ENCODE measurements around the gene PBX1.

Gene PBX1

DNA sequence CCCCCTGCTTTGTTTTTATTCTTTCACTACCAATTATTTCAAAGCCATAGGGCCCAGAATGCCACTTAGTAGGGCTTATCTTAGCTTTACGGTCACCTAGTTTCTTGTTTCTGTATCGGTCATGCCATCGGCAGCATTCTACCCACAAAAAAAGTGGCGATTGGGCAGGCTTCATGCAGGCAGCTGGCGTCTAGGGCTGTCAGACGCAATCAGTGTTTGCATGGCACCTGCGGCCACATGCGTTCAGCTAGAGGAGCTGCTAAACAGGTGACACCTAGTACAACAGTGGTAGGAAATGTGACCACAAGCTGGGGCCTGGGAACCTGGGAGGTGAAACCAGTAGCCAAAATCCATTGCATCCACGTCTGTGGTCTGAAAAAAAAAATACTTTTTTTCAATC lies 262.7 kb downstream of the PBX1 start:
- no peak for DNase-seq (ENCODE audit: low read depth in 2 of 2)

DNA sequence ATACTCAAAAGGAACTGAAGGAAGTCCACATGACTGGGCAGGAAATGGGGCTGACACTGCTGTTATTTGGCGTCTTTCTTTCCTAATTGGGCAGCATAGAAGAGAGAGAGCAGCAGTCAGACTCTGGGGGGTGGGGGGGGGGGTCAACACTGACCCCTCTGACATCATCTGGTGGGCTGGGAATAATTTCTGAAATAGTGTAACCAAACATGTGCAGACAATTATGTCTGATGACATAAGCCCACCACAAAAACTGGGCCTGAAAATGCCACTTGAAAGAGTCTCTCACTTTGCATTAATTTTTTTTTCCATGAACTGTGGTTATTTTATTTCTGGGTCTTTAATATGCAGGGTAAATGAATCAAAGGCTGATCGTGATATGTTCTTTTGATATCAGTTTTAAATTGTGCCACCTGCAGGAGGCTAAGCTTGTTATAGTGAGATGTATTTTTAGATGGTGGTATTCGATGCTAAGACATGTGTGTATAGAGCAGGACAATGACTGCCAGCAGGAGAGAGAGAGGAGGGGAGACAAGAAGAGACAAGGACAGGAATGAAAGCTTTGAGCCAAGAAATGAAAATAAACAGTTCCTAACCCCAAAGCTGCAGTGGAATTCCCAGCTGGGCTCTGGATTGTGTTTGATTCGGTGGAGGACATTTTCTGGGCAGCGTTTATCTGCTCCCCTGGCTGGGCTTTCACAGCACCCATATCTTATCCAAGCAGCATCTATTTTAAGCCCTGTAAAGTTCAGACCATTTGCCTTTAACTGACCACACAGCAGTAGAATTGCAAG lies 264.7 kb downstream of the PBX1 start:
- no peak for DNase-seq (ENCODE audit: low read depth in 2 of 2)

DNA sequence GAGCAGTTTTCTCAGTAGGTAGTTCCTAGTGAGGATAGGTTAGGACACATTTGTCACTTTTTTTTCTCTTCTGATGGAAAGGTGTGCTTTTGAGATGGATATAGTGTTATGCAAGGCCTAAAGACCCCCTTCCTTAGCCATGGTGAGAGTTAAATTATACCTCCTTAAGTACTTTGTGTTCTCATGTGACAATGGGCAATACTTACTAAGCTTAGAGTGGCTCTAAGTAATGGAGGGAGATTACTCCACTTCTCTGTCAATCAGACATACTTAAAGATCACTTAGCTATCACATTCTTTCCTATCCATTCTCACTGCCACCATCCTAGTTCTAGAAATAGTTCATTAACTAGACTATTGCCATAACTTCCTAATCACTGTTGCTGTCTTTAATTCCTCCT lies 265.6 kb downstream of the PBX1 start:
- no peak for DNase-seq (ENCODE audit: low read depth in 2 of 2)

GRCh38 chr1:164830628-164831027 lies 271.6 kb downstream of the PBX1 start:
- DNase-seq (ENCODE audit: low read depth in 2 of 2): no peak

DNA sequence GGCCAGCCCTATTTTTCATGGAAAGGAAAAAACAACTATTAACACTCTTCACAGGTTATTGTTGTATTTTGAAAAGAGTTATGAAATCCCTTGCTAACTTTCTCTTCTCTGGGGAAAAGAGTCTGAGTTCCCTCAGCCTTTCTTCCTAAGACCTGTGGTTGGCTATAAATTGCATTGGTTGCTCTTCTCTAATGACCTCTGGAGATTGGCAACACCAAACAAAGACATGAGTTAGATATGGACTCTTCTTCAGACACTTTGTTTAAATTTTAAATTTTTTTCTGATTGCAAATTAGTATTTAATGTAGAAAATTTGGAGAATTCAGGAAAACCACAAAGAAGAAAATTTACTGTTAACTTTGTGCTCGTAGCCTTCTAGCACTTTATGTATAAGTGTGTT lies 275.7 kb downstream of the PBX1 start:
- DNase-seq (ENCODE audit: low read depth in 2 of 2): no peak

- no peak for DNase-seq (ENCODE audit: low read depth in 2 of 2)
These were observed 277.6 kb downstream of the PBX1 start for GRCh38 chr1:164836614-164837018.

DNA sequence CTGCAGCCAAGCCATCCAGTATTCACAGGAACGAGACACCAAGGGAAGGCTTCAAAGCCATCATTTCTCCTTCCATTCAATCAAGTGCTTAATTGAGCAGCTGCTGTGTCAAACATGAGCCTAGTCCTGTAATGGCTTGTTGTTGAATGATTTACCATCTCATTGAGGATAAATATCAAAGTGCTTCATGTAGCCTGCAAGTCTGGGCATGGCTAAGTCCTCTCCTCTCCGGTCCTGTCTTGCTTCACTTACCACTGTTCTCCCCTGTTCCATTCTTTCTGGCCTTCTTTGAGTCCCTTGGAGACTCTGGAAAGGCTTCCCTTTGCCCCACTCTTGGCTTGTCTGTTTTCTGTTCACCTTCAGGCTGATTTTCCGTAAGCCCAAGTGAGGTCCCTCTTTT lies 279.8 kb downstream of the PBX1 start:
- DNase-seq (ENCODE audit: low read depth in 2 of 2): no peak

DNA sequence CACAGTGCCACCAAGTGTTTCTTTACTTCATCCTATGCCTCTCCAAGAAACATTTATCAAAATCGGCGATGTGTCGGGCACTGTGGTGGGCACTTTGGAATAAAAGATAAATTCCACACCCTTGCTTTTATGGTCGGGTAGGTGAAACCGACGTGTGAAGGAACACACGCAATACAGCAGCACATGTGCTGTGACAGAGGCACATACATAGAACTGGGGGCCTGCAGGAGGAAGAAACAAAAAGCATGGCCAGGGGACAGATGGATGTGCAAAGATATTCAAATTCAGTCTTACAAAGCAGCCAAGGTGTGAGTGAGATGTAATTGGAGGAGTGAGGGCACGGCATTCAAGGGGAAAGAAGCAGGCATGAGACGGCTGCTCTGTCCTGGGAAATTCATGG lies 282.0 kb downstream of the PBX1 start:
- no peak for DNase-seq (ENCODE audit: low read depth in 2 of 2)

DNA sequence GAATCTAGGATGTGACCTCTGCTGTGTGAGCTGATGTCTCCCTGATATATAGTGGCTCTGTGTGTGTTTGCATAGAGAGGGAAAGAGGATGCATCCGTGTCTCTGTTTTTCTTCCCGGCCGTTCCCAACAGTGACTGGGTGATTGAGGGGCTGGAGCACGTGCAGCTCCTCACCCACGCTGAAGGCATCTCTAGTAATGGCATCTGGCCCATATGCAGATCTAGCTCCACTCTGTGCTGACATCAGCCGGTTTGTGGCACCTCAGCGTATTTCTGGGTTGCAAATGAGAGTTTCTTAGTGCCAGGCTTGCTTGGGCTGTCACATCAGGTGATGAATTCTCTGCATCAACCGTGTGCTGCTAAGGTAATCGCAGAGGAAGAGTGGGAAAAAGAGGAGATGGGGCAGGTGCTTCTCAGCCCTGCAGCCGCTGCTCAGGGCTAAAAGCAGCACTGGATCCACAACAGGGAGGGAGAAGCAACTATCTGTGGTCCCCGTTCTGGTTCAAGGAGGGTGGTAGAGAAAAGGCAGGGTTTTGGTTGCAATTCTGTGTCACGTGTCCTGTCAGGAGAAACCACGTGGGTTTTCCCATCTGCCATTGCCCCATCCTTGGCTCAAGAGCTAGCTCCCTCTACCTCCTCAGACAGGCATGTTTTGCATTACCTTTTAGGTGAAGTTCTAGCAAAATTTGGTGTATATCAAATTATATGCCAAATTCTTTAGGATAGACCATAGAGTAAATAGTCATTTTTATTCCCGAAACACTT lies 282.9 kb downstream of the PBX1 start:
- DNase-seq (ENCODE audit: low read depth in 2 of 2): no peak

DNA sequence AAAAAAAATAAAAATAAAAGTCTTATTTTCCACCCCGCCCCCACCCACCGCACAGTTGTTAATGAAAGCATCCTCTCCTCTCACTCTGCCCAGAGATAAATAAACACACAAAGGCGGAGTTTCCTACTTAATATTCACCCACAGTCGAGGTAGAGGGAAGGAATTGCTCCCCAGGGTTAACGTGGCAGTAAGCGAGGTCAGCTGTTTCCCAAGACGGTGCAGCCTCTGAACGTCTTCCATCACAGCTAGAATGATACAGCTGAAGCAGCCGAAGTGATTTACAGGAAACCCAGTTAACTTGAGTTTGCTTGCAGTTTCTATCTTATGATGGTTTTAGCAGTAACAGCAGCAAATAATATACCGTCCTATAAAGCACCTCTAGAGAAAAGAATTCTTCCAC lies 283.9 kb downstream of the PBX1 start:
- DNase-seq (ENCODE audit: low read depth in 2 of 2): no peak

DNA sequence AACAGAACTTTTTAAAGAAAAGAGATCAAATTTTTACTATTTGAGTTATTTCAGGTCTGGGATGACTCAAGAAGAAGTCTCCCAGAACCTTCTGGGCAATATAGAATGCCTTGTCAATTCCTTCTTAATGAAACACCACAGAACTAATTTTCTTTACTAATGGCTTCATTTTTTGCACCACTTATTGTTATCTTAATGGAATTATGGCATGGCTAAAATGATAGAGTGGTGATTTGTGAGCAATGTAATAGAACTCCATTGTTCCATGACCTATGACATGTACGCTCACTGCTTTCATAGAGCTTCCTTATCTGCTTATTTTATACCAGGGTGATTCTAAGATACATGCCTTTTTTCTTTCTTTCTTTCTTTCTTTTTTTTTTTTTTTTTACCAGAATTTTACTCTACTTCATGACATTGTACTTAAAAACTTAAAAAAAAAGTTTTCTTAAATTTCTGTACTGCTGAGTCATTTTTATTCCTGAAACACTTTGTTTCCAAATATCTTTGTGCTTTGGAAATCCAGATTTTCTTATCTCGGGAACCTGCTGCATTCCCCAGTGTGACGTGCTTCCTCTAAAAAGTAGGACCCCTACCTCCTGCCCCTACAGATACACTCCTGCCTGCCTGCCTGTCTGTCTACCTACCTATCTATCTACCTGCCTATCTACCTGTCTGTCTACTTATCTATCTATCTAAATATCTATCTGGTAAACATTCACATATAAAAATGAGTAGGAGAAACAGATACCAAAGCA lies 284.9 kb downstream of the PBX1 start:
- no peak for DNase-seq (ENCODE audit: low read depth in 2 of 2)

GRCh38 chr1:164846731-164847691 lies 288.0 kb downstream of the PBX1 start:
- DNase-seq (ENCODE audit: low read depth in 2 of 2): no peak

DNA sequence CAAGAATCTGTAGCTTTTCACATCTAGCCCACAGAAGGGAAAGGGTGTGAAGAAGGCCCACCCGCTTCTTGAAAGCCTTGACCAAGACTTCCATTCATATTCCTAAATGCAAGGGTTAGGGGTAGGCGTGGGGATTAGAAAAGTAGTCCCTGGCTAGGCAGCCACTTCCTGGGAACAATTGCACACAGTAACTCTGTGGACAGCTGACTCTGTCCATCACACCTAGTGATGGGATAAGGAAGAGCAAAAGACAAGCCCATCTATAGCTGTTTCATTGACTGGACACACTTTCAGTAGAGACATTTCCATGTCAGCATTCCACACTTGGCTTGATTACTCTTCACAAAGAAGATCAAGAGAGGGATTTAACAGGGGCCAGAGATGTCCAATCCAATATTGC lies 294.2 kb downstream of the PBX1 start:
- DNase-seq (ENCODE audit: low read depth in 2 of 2): no peak

- no peak for DNase-seq (ENCODE audit: low read depth in 2 of 2)
These were observed 296.8 kb downstream of the PBX1 start for GRCh38 chr1:164855716-164856329.

- no peak for DNase-seq (ENCODE audit: low read depth in 2 of 2)
These were observed 297.4 kb downstream of the PBX1 start for GRCh38 chr1:164856381-164856780.

DNA sequence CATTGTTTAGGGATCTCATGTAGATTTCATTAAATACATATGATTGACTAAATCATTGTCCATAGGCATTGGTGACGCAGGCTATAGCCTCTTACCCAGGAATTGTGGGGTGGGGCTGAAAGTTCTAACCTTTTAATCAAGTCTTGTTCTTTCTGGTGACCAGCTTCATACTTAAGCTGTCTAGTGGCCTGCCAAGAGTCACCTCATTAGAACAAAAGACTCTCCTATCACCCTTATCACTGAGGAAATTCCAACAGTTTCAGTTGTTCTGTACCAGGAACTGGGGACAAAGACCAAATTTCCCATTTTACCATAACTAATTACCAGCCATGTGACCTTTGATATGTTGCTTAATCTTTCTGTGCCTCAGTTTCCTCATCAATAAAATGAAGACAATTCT lies 298.5 kb downstream of the PBX1 start:
- no peak for DNase-seq (ENCODE audit: low read depth in 2 of 2)

- DNase-seq (ENCODE audit: low read depth in 2 of 2): no peak
These were observed 299.2 kb downstream of the PBX1 start for GRCh38 chr1:164858096-164858632.

- DNase-seq (ENCODE audit: low read depth in 2 of 2): no peak
These were observed 302.6 kb downstream of the PBX1 start for GRCh38 chr1:164861632-164862031.

DNA sequence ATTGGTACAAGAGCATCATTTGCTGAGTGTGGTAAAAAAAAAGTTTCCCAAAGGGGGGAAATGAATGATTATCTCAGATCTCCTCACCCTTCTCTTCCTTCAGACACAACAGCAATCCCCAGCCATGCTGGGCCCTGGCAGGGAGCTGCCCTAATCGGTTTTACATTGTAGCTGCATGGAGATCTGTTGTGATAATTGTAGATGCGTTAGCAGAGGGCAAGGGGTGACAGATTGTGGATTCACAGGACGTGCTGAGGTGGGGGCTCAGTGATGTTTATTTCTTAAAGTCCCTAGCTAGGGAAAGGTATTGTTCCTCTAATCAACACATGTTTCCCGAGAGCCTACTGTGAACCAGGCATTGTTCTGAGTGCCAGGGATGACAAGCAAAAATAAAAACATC lies 304.1 kb downstream of the PBX1 start:
- no peak for DNase-seq (ENCODE audit: low read depth in 2 of 2)

GRCh38 chr1:164864161-164864560 lies 305.2 kb downstream of the PBX1 start:
- no peak for DNase-seq (ENCODE audit: low read depth in 2 of 2)

- no peak for DNase-seq (ENCODE audit: low read depth in 2 of 2)
These were observed 306.4 kb downstream of the PBX1 start for GRCh38 chr1:164865385-164865784.

Measured in stimulated activated CD4-positive, alpha-beta T cell treated with anti-CD3 and anti-CD28 coated beads, Interleukin-4, amount 100 ng/mL, for 48 hours (primary cell).